B cell (primary cell): Measurements from ENCODE around the gene CEP85L. TPM values are rescaled to one million over a fixed set of nuclear protein-coding genes. Genes with fewer than 3 reads are reported as not detected.

Source experiments
- ATAC-seq: fragments of 200-7000 bp; cut with Tn5 transposase; one replicate; pipeline ENCODE4 v1.10.0; 2021; ENCODE audit warnings: low read depth, mild to moderate bottlenecking, moderate number of reproducible peaks, moderate library complexity
- CTCF ChIA-PET: fragments of 350-600 bp; sonication (Branson Sonifier 250); formaldehyde crosslinking; loops from one replicate; lab custom pipeline; 2021; ENCODE audit warnings: antibody characterized with exemption, inconsistent platforms; lab: Charles Lee
- POLR2A ChIA-PET: fragments of 350-600 bp; sonication (Branson Sonifier 250); formaldehyde crosslinking; loops from one replicate; lab custom pipeline; 2021; ENCODE audit warnings: antibody characterized with exemption; lab: Charles Lee
- DNase-seq: peaks from one replicate; pipeline ENCODE4 v3.0.0; 2013
- H2AFZ ChIP-seq: 2 replicates; pipeline ENCODE4 v1.6.1; 2012; ENCODE audit warnings: mild to moderate bottlenecking, low read depth, low read length; ENCODE audit not compliant: insufficient read depth, poor library complexity, severe bottlenecking
- H3K27ac ChIP-seq, 2 donors: 1 replicate in 1 of 2; 2 replicates in 1 of 2; pipeline ENCODE4 v1.5.1; 2012 to 2013; ENCODE audit warnings: low read length in 2 of 2, mild to moderate bottlenecking in 2 of 2, moderate library complexity in 1 of 2
- H3K27me3 ChIP-seq, 4 experiments: fragments of 200-600 bp in 1 of 4; sonication (generic) in 1 of 4; replicated peaks in 1 of 4; 1 replicate in 2 of 4; 2 replicates in 2 of 4; pipeline versions ENCODE4 v1.6.1 to v1.7.0; 2013 to 2016; ENCODE audit warnings: low read length in 3 of 4, mild to moderate bottlenecking in 2 of 4, mixed read lengths in 1 of 4, moderate library complexity in 1 of 4; ENCODE audit not compliant: insufficient read depth in 4 of 4, control insufficient read depth in 3 of 4; ENCODE audit errors: control extremely low read depth in 1 of 4
- H3K36me3 ChIP-seq, 2 experiments: replicated peaks in 1 of 2; 1 replicate in 1 of 2; 2 replicates in 1 of 2; pipeline versions ENCODE4 v1.6.1 to v1.7.1; 2013; ENCODE audit warnings: low read length in 1 of 2; ENCODE audit not compliant: insufficient read depth in 2 of 2, control insufficient read depth in 1 of 2; ENCODE audit errors: control extremely low read depth in 1 of 2, extremely low read depth in 1 of 2
- H3K4me1 ChIP-seq, 2 donors: fragments of 200-600 bp in 1 of 2; sonication (generic) in 1 of 2; 1 replicate in 1 of 2; 2 replicates in 1 of 2; pipeline versions ENCODE4 v1.5.1 to v1.6.1; 2013 to 2017; ENCODE audit warnings: low read length in 2 of 2; ENCODE audit not compliant: control insufficient read depth in 2 of 2, insufficient read depth in 2 of 2
- H3K4me2 ChIP-seq: replicated peaks from 2 replicates; pipeline ENCODE3; 2012; ENCODE audit warnings: mild to moderate bottlenecking, low read depth, low read length; ENCODE audit not compliant: poor library complexity, severe bottlenecking
- H3K4me3 ChIP-seq, 5 experiments: fragments of 200-600 bp in 1 of 5; sonication (generic) in 1 of 5; 1 replicate in 3 of 5; 2 replicates in 2 of 5; pipeline versions ENCODE4 v1.5.1 to v1.7.0; 2011 to 2016; ENCODE audit warnings: low read length in 4 of 5, mild to moderate bottlenecking in 4 of 5, low read depth in 2 of 5, control low read depth in 1 of 5, moderate library complexity in 1 of 5; ENCODE audit not compliant: insufficient read depth in 1 of 5; ENCODE audit errors: control extremely low read depth in 1 of 5, extremely low read depth in 1 of 5
- H3K79me2 ChIP-seq: fragments of 200-600 bp; sonication (generic); one replicate; pipeline ENCODE4 v1.6.0; 2016; ENCODE audit warnings: low read length; ENCODE audit not compliant: control insufficient read depth, insufficient read depth
- H3K9ac ChIP-seq: fragments of 200-600 bp; sonication (generic); 2 replicates; pipeline ENCODE4 v1.6.1; 2017; ENCODE audit warnings: mild to moderate bottlenecking, low read length, moderate library complexity
- H3K9me3 ChIP-seq, 3 donors: one replicate each; pipeline versions ENCODE4 v1.6.1 to v1.7.1; 2013; ENCODE audit warnings: low read length in 2 of 3; ENCODE audit not compliant: control insufficient read depth in 2 of 3, insufficient read depth in 1 of 3; ENCODE audit errors: control extremely low read depth in 1 of 3
- H4K20me1 ChIP-seq: 2 replicates; pipeline ENCODE4 v1.6.0; 2012; ENCODE audit warnings: mild to moderate bottlenecking, low read length; ENCODE audit not compliant: insufficient read depth, control insufficient read depth, poor library complexity, severe bottlenecking
- H3K27ac Mint-ChIP-seq: one replicate; pipeline ENCODE4 v1.8.0; 2021; ENCODE audit warnings: mixed read lengths
- H3K27me3 Mint-ChIP-seq: one replicate; pipeline ENCODE4 v1.8.0; 2021; ENCODE audit warnings: mixed read lengths
- H3K4me1 Mint-ChIP-seq: one replicate; pipeline ENCODE4 v1.8.0; 2021; ENCODE audit warnings: mixed read lengths
- H3K4me3 Mint-ChIP-seq: one replicate; pipeline ENCODE4 v1.8.0; 2021; ENCODE audit warnings: mixed read lengths
- H3K9me3 Mint-ChIP-seq: one replicate; pipeline ENCODE4 v1.8.0; 2022; ENCODE audit warnings: mixed read lengths; ENCODE audit not compliant: insufficient read depth
- CTCF ChIP-seq: fragments of 200-600 bp; IDR thresholded peaks from one replicate; pipeline ENCODE4 v1.8.0; 2022; ENCODE audit warnings: antibody characterized with exemption, mild to moderate bottlenecking
- EZH2 ChIP-seq: IDR thresholded peaks from 2 replicates; pipeline ENCODE4 v1.6.1; 2012; ENCODE audit warnings: borderline replicate concordance, low read depth, mild to moderate bottlenecking, moderate library complexity, low read length; ENCODE audit not compliant: insufficient read depth, poor library complexity, severe bottlenecking
- WGBS: methylation state at CpG from one replicate; pipeline ENCODE4 v1.1.5; 2013; ENCODE audit warnings: missing lambda C conversion rate; ENCODE audit not compliant: insufficient coverage; 5-methylcytosine and 5-hydroxymethylcytosine counted together
- intact Hi-C: fragments of 100-400 bp; cut with micrococcal nuclease; formaldehyde crosslinking; loops from one replicate; pipeline ENCODE4 v1.10.0; 2022
- polyA plus RNA-seq: library from polyadenylated mRNA; depleted of rRNA; stranded (reverse); fragments of >200 nt; gene quantifications from 2 replicates; pipeline ENCODE4 v1.2.3, GENCODE V29; 2012
- total RNA-seq, 2 donors: library from RNA; stranded (reverse); fragments of 120-200 nt in 1 of 2; gene quantifications; 1 replicate in 1 of 2; 2 replicates in 1 of 2; pipeline versions ENCODE4 v1.2.3 to v1.2.4, GENCODE V29; 2013 to 2022

Gene CEP85L
- total and polyA plus RNA-seq, 2 donors (not counting 1 experiment from before 2014, with no cell fraction given): 7.6 to 32.1 TPM

GRCh38 chr6:118537574-118537973 is 113.8 kb downstream of the CEP85L start:
- POLR2A ChIA-PET: no interaction called here
- H3K4me3 Mint-ChIP-seq: no peak overlapping the region

GRCh38 chr6:118536478-118536877 is 114.9 kb downstream of the CEP85L start:
- Mint-ChIP-seq H3K9me3 (no peaks in the 10 kb centered on the region), H3K4me1 (peaks cover 3% of the 10 kb centered on the region), H3K4me3 (no peak overlapping the region), H3K27ac (no peak overlapping the region), H3K27me3 (no peaks in the 10 kb centered on the region)
- Histone ChIP-seq H3K9ac (no peak overlapping the region), H4K20me1 (peaks cover 5% of the 10 kb centered on the region), H3K4me3 (no peak overlapping the region), H3K4me1 (no peaks in the 10 kb centered on the region), H3K36me3 (no peaks in the 10 kb centered on the region), H3K27me3 (no peaks in the 10 kb centered on the region), H3K4me2 (no peak overlapping the region), H3K79me2 (no peaks in the 10 kb centered on the region), H3K9me3 (no peaks in the 10 kb centered on the region), H2AFZ (no peak overlapping the region), H3K27ac (no peak overlapping the region)
- CTCF ChIA-PET: no interaction called here
- DNase-seq (no peak), ATAC-seq (no peak)
- WGBS: 100% methylated on average over 1 of the region's 2 CpGs
- intact Hi-C loops: no loop called here
- POLR2A ChIA-PET: no interaction called here
- TF ChIP-seq CTCF: no peak
- no peak for TF ChIP-seq EZH2

More at GRCh38 chr6:118537574-118537973, 113.8 kb downstream of the CEP85L start:
- H3K4me1 Mint-ChIP-seq: no peaks in the 10 kb centered on the region
- no peaks in the 10 kb centered on the region for H3K27me3 Mint-ChIP-seq
- Histone ChIP-seq H3K27me3 (no peaks in the 10 kb centered on the region), H3K79me2 (no peaks in the 10 kb centered on the region), H4K20me1 (peaks cover 5% of the 10 kb centered on the region), H3K36me3 (no peaks in the 10 kb centered on the region), H3K4me3 (no peak overlapping the region), H3K4me2 (no peak overlapping the region), H3K9me3 (no peaks in the 10 kb centered on the region), H3K27ac (no peak overlapping the region), H3K4me1 (no peaks in the 10 kb centered on the region), H3K9ac (no peak overlapping the region), H2AFZ (no peak overlapping the region)
- CTCF ChIA-PET: interaction anchor here (1.5 kb wide), 1 partner anchor 28 kb away, joined by 3 read pairs; no protein-coding TSS in a partner anchor
- no peak for DNase-seq
- intact Hi-C loops: no loop called here
- TF ChIP-seq CTCF (no peak), EZH2 (no peak)
- H3K27ac Mint-ChIP-seq: no peak overlapping the region
- no CpG with 5 or more reads among the region's 2 CpGs for WGBS
- no peak for ATAC-seq
- H3K9me3 Mint-ChIP-seq: no peaks in the 10 kb centered on the region
